ENCODE data around the gene PRPH. TPM values are rescaled to one million over a fixed set of nuclear protein-coding genes. Genes with fewer than 3 reads are reported as not detected.
A peak's percentile ranks its signal among the peaks of the same experiment; 100 is the strongest.

Gene PRPH
- polyA plus RNA-seq, 1 donor (not counting 4 experiments of a cell fraction or from before 2014, with no cell fraction given) = 0.05 TPM

- H3K4me1 ChIP-seq (ENCODE audit: control insufficient read depth, extremely low read depth, insufficient read depth, low read length) = peaks cover 21% of the 10 kb centered on the region
- no peak overlapping the region for H3K9ac ChIP-seq (ENCODE audit: control insufficient read depth, extremely low read depth, insufficient read depth, low read length)
- H3K27me3 ChIP-seq (ENCODE audit: control insufficient read depth, extremely low read depth, insufficient read depth, low read length) = peaks cover 71% of the 10 kb centered on the region
- DNase-seq (ENCODE audit: low read depth, low spot score) (no peak), FAIRE-seq (no peak)
- no peaks in the 10 kb centered on the region for H4K20me1 ChIP-seq (ENCODE audit: control insufficient read depth, extremely low read depth, insufficient read depth, low read length)
- H3K36me3 ChIP-seq (ENCODE audit: control insufficient read depth in 2 of 2, extremely low read depth in 1 of 2, insufficient read depth in 2 of 2, low read length in 2 of 2) = no peaks in the 10 kb centered on the region
- no peak overlapping the region for H3K4me3 ChIP-seq (ENCODE audit: control insufficient read depth in 2 of 3, extremely low read depth in 1 of 3, insufficient read depth in 2 of 3, low read depth in 1 of 3, low read length in 3 of 3)
- dilution Hi-C loops (cut with MboI; ENCODE audit: extremely low pct_ligation_motif_present, low sequenced_read_pairs) = no loop called here
- no peaks in the 10 kb centered on the region for H3K9me1 ChIP-seq (ENCODE audit: control insufficient read depth, extremely low read depth, insufficient read depth, low read length)
- no peak overlapping the region for H3K27ac ChIP-seq (ENCODE audit: control insufficient read depth, insufficient read depth, low read length)
- H3K79me2 ChIP-seq (ENCODE audit: control insufficient read depth, insufficient read depth, low read length) = no peaks in the 10 kb centered on the region
- TF ChIP-seq CTCF (optimal IDR thresholded peaks at IDR 0.05 in 1 of 3, IDR thresholded peaks at IDR 0.05 in 1 of 3, conservative IDR thresholded peaks at IDR 0.05 in 1 of 3; ENCODE audit: extremely low read depth in 1 of 3, insufficient read depth in 2 of 3, low read length in 3 of 3) = no peak
- TF ChIP-seq EZH2 (IDR thresholded peaks at IDR 0.05; ENCODE audit: low read length) = no peak
- no peaks in the 10 kb centered on the region for H3K9me3 ChIP-seq (ENCODE audit: control insufficient read depth, low read depth, low read length)
- no peak overlapping the region for H3K4me2 ChIP-seq (ENCODE audit: control insufficient read depth, extremely low read depth, insufficient read depth, low read depth, low read length)
- H2AFZ ChIP-seq (ENCODE audit: control insufficient read depth, low read length) = no peak overlapping the region
These were observed 46.8 kb downstream of the PRPH start for GRCh38 chr12:49341777-49342065.

- Histone ChIP-seq H3K79me2 (ENCODE audit: control insufficient read depth, insufficient read depth, low read length) (no peaks in the 10 kb centered on the region), H2AFZ (ENCODE audit: control insufficient read depth, low read length) (no peak overlapping the region), H3K9ac (ENCODE audit: control insufficient read depth, extremely low read depth, insufficient read depth, low read length) (no peak overlapping the region), H4K20me1 (ENCODE audit: control insufficient read depth, extremely low read depth, insufficient read depth, low read length) (no peaks in the 10 kb centered on the region), H3K9me3 (ENCODE audit: control insufficient read depth, low read depth, low read length) (no peaks in the 10 kb centered on the region), H3K4me1 (ENCODE audit: control insufficient read depth, extremely low read depth, insufficient read depth, low read length) (peaks cover 22% of the 10 kb centered on the region), H3K9me1 (ENCODE audit: control insufficient read depth, extremely low read depth, insufficient read depth, low read length) (no peaks in the 10 kb centered on the region), H3K36me3 (ENCODE audit: control insufficient read depth in 2 of 2, extremely low read depth in 1 of 2, insufficient read depth in 2 of 2, low read length in 2 of 2) (no peaks in the 10 kb centered on the region), H3K4me3 (ENCODE audit: control insufficient read depth in 2 of 3, extremely low read depth in 1 of 3, insufficient read depth in 2 of 3, low read depth in 1 of 3, low read length in 3 of 3) (peak overlapping the region in 1 of 3 experiments; percentile 23), H3K27ac (ENCODE audit: control insufficient read depth, insufficient read depth, low read length) (no peak overlapping the region), H3K4me2 (ENCODE audit: control insufficient read depth, extremely low read depth, insufficient read depth, low read depth, low read length) (peak overlapping the region; percentile 68), H3K27me3 (ENCODE audit: control insufficient read depth, extremely low read depth, insufficient read depth, low read length) (peaks cover 75% of the 10 kb centered on the region)
- no peak for FAIRE-seq
- DNase-seq (ENCODE audit: low read depth, low spot score) = peak; percentile 32
- dilution Hi-C loops (cut with MboI; ENCODE audit: extremely low pct_ligation_motif_present, low sequenced_read_pairs) = no loop called here
- TF ChIP-seq EZH2 (IDR thresholded peaks at IDR 0.05; ENCODE audit: low read length) = no peak
- peak; percentile 62 to 91 (median 84) for TF ChIP-seq CTCF (optimal IDR thresholded peaks at IDR 0.05 in 1 of 3, IDR thresholded peaks at IDR 0.05 in 1 of 3, conservative IDR thresholded peaks at IDR 0.05 in 1 of 3; ENCODE audit: extremely low read depth in 1 of 3, insufficient read depth in 2 of 3, low read length in 3 of 3)
These were observed 47.3 kb downstream of the PRPH start for GRCh38 chr12:49342066-49342913.

Measured in keratinocyte (primary cell).